ENCODE measurements around the gene TTC39A.

The TTC39A gene

GRCh38 chr1:51322417-51323101, 7.8 kb downstream of the TTC39A start:
- Histone ChIP-seq H3K4me1 (peaks cover 11% of the 10 kb centered on the region), H3K9me3 (no peaks in the 10 kb centered on the region), H3K36me3 (no peaks in the 10 kb centered on the region), H3K27me3 (no peaks in the 10 kb centered on the region), H3K4me3 (ENCODE audit: low read depth, low read length) (no peak overlapping the region)
- no peak for DNase-seq
- TF ChIP-seq CTCF (IDR thresholded peaks at IDR 0.05; ENCODE audit: low read depth, low read length) = no peak

GRCh38 chr1:51321924-51322280, 8.5 kb downstream of the TTC39A start:
- Histone ChIP-seq H3K4me3 (ENCODE audit: low read depth, low read length) (no peak overlapping the region), H3K27me3 (no peaks in the 10 kb centered on the region), H3K36me3 (no peaks in the 10 kb centered on the region), H3K9me3 (no peaks in the 10 kb centered on the region), H3K4me1 (peaks cover 10% of the 10 kb centered on the region)
- no peak for DNase-seq
- no peak for TF ChIP-seq CTCF (IDR thresholded peaks at IDR 0.05; ENCODE audit: low read depth, low read length)

- no peak for TF ChIP-seq CTCF (IDR thresholded peaks at IDR 0.05; ENCODE audit: low read depth, low read length)
- Histone ChIP-seq H3K9me3 (no peaks in the 10 kb centered on the region), H3K36me3 (no peaks in the 10 kb centered on the region), H3K4me1 (peaks cover 6% of the 10 kb centered on the region), H3K27me3 (no peaks in the 10 kb centered on the region), H3K4me3 (ENCODE audit: low read depth, low read length) (no peak overlapping the region)
- no peak for DNase-seq
Observed at GRCh38 chr1:51320967-51321923, 9.1 kb downstream of the TTC39A start.

- no peaks in the 10 kb centered on the region for H3K4me1 ChIP-seq
- no peaks in the 10 kb centered on the region for H3K36me3 ChIP-seq
- H3K4me3 ChIP-seq (ENCODE audit: low read depth, low read length) = no peak overlapping the region
- TF ChIP-seq CTCF (IDR thresholded peaks at IDR 0.05; ENCODE audit: low read depth, low read length) = no peak
- no peaks in the 10 kb centered on the region for H3K9me3 ChIP-seq
- no peak for DNase-seq
- no peaks in the 10 kb centered on the region for H3K27me3 ChIP-seq
Observed at GRCh38 chr1:51317798-51318197, 12.6 kb downstream of the TTC39A start.

GRCh38 chr1:51316846-51317120, 13.6 kb downstream of the TTC39A start:
- Histone ChIP-seq H3K9me3 (no peaks in the 10 kb centered on the region), H3K36me3 (no peaks in the 10 kb centered on the region), H3K27me3 (no peaks in the 10 kb centered on the region), H3K4me3 (ENCODE audit: low read depth, low read length) (no peak overlapping the region), H3K4me1 (no peaks in the 10 kb centered on the region)
- TF ChIP-seq CTCF (IDR thresholded peaks at IDR 0.05; ENCODE audit: low read depth, low read length) = no peak
- no peak for DNase-seq

All from BE2C (cell line).